ENCODE results near the gene RNF138.
"Not testable (repeated sequence)": the region's sequence is repeated elsewhere in the genome, so short reads cannot be mapped to it uniquely, and the experiment has no call there.

The RNF138 gene

DNA sequence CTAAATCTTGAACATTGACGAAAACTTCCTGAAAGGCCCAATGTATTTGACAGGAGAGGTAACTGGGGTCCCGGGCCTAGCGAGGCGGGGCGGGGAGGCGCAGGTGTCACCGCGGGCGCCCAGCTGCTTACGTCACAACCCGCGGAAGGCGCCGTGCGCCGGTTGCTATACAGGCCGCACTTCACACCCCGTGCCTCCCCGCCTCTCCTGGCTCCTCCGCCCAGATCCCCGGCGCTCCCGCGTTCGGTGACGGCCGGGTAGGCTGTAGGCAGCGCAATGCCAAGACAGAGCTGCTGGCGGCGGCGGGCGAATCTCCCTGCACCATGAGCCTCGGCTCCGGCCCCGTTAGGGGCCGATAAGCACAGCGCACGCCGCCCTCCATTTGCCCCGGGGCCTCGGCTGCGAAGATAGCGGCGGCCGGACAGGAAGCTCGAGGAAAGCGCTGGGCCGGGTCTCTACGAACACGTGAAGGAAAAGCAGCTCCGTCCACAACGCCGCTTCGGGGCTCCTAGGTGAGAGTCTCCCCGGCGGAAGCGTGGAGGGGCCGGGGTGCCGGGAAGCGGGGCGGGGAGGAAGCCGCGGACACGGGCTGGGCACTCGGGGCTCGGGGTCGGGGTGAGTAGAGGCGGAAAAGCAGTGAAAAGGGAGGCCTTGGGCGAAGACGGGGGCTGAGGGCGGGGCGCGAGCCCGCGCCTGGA lies at the start of gene RNF138:
RNF138 (plus strand) TSS at position 151 of the 698 bp plus-strand sequence. CDS start 903 bp downstream, outside the sequence.
- peak; percentile 81 for DNase-seq

- DNase-seq = no peak
Observed at GRCh38 chr18:32042337-32042736, 49.3 kb upstream of the RNF138 start.

- peak; percentile 6 for DNase-seq
Observed at GRCh38 chr18:32048507-32049091, 43.1 kb upstream of the RNF138 start.

- no peak for DNase-seq
Observed at GRCh38 chr18:32049393-32050171, 42.1 kb upstream of the RNF138 start.

GRCh38 chr18:32056613-32057358 lies 34.9 kb upstream of the RNF138 start:
- DNase-seq = no peak

DNA sequence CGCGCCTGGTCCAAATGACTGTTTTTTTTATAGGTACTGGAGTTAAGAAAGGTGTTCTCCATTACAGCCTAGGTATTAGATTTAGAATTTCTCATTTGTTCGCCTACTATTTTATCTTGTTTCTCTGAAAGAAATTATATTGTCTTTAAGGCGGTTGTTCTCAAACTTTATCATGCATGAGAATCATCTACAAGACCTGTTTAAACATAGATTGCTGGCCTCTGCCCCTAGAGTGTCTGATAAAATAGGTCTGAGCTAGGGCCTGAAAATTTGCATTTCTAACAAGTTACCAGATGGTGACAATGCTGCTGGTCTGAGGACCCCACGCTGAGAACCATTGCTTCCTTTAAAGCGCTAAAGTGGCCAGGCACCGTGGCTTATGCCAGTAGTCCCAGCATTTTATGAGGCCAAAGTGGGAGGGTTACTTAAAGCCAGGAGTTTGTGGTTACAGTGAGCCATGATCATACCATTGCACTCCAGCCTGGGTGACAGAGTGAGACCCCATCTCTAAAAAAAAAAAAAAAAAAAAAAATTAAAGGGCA lies 34.0 kb upstream of the RNF138 start:
- DNase-seq = no peak

- DNase-seq = no peak
Observed at GRCh38 chr18:32060026-32060425, 31.6 kb upstream of the RNF138 start.

GRCh38 chr18:32067375-32068167 lies 24.1 kb upstream of the RNF138 start:
- no peak for DNase-seq

- DNase-seq = no peak
Observed at GRCh38 chr18:32072321-32072720, 19.4 kb upstream of the RNF138 start.

GRCh38 chr18:32074206-32074605 lies 17.5 kb upstream of the RNF138 start:
- no peak for DNase-seq

DNA sequence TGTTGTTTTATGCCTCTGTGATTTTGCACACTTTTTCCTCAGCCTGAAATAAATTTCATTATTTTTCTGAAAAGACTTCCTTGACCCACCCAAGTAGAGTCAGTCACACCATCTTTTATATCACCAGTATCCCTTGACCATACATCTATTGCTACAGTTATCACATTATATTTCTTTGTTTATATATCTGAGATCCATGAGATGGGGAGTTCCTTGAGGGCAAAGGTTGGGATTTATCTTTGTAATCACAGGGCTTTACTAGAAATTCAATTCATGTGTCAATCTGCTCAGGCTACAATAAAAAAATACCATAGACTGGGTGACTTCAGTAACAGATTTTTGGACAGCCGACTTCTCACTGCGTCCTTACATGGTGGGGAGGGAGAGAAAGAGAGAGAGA lies 12.8 kb upstream of the RNF138 start:
- no peak for DNase-seq

DNA sequence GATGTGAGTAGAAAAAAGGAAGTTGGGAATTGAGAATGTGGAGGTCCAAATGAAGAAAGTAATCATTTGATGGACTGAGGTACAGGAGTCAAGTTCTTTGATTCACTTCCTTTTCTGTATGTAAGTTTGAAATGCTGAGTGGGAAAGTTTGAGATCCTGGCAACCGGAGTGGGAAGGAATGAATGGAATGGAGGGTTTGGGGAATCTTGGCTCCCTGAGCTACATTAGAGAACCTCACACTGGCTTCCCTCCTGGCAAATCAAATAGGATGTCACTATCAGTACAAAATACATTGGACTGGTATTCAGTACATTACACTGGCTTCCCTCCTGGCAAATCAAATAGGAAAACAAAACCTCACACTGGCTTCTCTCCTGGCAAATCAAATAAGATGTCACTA lies 9.8 kb upstream of the RNF138 start:
- peak; percentile 11 for DNase-seq

GRCh38 chr18:32083781-32084180 lies 7.9 kb upstream of the RNF138 start:
- no peak for DNase-seq

- peak; percentile 52 for DNase-seq
Observed at GRCh38 chr18:32086881-32087280, 4.8 kb upstream of the RNF138 start.

DNA sequence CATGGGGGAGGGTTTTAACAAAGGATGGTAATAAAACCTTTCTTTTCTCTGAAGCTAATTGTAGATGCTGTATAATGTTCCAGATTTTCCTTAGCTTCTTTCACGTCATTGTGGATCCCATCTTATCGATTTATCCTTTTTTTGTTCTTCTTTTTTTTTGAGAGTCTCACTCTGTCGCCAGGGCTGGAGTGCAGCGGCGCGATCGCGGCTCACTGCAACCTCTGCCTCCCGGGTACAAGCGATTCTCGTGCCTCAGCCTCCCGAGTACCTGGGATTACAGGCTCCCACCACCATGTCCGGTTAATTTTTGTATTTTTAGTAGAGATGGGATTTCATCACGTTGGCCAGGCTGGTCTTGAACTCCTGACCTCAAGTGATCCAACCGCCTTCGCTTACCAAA lies 843 bp upstream of the RNF138 start:
- not testable (repeated sequence) for DNase-seq

- no peak for DNase-seq
Observed at GRCh38 chr18:32091325-32091723, 350 bp upstream of the RNF138 start.

- peak; percentile 97 for DNase-seq
Observed at GRCh38 chr18:32092422-32093101, 888 bp downstream of the RNF138 start.

DNA sequence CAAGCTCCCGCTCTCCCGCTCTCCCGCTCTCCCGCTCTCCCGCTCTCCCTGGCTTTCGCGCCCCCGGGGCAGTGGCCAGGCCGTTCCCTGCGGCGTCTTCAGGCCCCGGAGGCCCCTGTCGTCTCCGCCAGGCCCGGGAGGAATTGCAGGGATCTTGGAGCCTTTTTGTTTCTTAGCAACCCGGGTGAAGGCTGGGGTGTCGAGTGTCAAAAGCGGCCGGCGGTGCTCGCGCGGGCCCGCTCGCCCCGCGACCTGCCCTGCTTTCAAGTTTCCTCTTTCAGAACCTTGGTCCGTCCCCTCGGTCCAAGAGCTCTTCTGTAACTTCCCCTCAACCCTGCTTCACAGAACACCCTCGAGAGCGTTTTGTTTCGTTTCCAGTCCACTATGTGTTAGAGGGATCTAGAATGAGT lies 1.4 kb downstream of the RNF138 start:
- DNase-seq = peak; percentile 56

GRCh38 chr18:32093523-32093922 lies 1.8 kb downstream of the RNF138 start:
- DNase-seq = no peak

- DNase-seq = peak; percentile 4
Observed at GRCh38 chr18:32095192-32095899, 3.7 kb downstream of the RNF138 start.

- no peak for DNase-seq
Observed at GRCh38 chr18:32095900-32096229, 4.2 kb downstream of the RNF138 start.

All from EL (cell line).